D721Med (cell line): Measurements from ENCODE around the gene KIF26A.

Source experiments
- DNase-seq: peaks from one replicate; pipeline ENCODE4 v3.0.0; 2011; ENCODE audit warnings: low spot score; ENCODE audit not compliant: insufficient read length
- FAIRE-seq: peaks from 2 replicates; lab custom pipeline; 2011; peaks lifted over from hg19 to GRCh38; lab: Jason Lieb, UNC
- TF ChIP-seq, protein P1 (sequence below): IDR thresholded peaks from 2 replicates; pipeline ENCODE4 v1.5.1; 2012; ENCODE audit warnings: mild to moderate bottlenecking, control low read depth; ENCODE audit not compliant: insufficient read depth; ENCODE audit errors: missing control alignments

KIF26A gene

DNA sequence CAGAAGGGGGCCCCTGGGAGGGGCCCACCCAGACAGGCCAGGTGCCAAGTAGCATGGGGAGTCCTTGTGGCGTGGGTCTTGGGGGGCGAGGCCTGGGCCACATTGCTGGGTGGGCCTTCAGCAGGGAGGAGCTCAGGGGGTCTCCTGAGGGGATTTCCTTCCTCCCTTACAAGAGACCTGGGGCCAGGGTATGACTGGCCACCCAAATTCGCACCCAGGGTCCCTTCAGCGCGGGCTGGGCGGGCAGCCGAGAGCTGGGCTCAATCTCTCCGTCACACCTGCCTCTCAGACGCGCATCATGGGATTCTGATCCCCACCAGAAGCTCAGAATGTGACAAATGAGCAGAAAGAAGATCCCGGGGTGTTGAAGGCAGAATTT, 72.4 kb downstream of the KIF26A start:
- TF ChIP-seq, protein P1, sequence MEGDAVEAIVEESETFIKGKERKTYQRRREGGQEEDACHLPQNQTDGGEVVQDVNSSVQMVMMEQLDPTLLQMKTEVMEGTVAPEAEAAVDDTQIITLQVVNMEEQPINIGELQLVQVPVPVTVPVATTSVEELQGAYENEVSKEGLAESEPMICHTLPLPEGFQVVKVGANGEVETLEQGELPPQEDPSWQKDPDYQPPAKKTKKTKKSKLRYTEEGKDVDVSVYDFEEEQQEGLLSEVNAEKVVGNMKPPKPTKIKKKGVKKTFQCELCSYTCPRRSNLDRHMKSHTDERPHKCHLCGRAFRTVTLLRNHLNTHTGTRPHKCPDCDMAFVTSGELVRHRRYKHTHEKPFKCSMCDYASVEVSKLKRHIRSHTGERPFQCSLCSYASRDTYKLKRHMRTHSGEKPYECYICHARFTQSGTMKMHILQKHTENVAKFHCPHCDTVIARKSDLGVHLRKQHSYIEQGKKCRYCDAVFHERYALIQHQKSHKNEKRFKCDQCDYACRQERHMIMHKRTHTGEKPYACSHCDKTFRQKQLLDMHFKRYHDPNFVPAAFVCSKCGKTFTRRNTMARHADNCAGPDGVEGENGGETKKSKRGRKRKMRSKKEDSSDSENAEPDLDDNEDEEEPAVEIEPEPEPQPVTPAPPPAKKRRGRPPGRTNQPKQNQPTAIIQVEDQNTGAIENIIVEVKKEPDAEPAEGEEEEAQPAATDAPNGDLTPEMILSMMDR: no peak
- FAIRE-seq: no peak
- no peak for DNase-seq

GRCh38 chr14:104211215-104211614, 72.8 kb downstream of the KIF26A start:
- TF ChIP-seq, protein P1: no peak
- no peak for DNase-seq
- FAIRE-seq: no peak

- no peak for FAIRE-seq
- no peak for DNase-seq
- TF ChIP-seq, protein P1: no peak
Measured at GRCh38 chr14:104211741-104212140, 73.4 kb downstream of the KIF26A start.

DNA sequence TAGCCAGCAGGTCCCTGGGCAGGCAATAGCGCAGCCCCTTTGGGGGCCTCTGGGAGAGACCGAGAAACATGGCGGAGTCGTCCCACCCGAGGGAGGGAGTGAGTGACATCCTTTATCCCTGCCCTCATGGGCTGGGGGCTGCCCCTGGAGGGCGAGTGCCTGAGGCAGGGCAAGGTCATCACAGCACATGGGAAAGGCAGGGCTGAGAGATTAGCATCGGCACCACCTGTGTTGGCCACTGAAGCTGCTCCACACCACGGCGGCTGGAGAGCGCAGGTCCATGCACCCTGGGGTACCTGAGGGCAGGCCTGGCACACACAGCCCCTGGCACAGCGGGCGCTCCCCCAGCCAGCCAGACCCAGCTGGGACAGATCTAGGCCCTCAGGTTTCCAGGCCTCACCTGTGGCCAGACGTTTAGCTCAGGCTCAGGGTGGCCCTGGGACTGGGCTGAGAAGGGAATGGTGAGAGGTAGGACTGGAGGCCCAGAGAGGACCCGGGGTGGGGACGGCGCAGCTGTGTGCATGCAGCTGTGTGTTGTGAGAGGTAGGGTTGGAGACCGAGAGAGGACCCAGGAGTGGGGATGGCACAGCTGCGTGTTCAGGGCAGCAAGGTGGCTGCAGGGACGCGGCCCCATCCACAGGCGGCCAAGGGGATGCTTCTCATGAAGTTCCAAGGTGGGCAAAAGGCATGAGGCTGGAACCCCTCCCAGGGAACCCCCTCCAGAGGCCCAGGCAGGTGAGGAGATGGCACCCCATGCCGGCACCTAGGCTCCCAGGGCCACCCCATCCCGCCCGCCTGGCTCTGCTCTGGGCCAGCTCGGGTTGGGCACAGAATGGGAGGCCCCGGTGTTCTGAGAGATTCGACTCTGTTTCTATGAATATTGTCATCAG, 74.1 kb downstream of the KIF26A start:
- TF ChIP-seq, protein P1: no peak
- no peak for FAIRE-seq
- no peak for DNase-seq

DNA sequence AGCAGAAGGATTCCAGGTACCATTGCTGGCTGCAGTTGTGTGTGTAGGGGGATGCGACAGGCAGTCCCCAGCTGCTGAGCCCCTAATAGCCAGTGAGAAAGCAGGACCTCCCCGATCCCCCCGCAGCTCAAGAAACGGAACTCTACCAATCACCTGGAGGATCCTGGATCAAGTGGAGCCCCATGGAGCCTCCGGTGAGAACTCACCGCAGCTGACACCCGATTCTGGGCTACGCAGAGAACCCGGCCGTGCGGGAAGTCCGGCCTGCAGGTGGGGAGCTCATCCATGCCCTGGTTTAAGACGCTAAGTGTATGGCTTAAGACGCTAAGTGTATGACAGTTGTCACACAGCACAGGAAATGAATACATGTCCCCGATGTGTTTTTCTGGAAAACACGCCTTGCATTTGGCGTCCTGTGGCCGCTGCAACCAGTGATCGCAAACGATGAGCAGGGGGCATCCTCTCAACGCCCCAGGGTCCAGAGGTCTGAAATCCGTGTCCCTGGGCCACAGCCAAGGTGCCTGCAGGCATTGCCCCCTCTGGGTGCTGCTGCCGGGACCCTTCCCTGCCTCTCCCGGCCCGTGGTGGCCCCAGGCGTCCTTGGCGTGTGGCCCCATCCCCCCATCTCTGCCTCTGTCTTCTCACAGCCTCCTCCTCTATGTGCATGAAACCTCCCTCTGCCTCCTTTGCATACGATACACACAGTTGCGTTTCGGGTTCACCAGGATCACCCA, 75.1 kb downstream of the KIF26A start:
- no peak for FAIRE-seq
- TF ChIP-seq, protein P1: no peak
- no peak for DNase-seq

DNA sequence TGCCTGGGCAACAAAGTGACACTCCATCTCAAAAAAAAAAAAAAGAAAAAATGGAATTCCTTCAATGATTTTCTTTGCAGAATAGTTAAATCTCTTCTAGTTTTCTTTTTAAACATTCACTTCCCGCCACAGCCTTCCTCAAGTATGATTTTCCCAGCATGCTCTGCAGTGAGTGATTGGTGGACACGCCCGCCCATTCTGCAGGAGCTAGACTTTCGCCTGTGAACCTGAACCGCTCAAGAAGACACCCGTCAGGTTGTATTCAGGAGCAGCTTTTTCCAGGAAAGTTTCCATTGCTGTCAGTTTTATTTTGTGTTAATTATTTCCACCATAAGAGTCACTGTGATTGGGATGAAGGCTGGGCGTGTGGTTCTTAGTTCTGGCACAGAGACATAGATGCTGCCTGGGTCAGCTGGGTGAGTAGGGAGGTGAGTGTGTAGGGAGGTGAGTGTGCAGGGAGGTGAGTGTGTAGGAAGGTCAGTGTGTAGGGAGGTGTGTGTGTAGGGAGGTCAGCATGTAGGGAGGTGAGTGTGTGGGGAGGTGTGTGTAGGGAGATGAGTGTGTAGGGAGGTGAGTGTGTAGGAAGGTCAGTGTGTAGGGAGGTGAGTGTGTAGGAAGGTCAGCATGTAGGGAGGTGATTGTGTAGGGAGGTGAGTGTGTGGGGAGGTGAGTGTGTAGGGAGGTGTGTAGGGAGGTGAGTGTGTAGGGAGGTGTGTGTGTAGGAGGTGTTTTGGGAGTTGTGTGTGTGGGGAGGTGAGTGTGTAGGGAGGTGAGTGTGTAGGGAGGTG, 76.2 kb downstream of the KIF26A start:
- TF ChIP-seq, protein P1: no peak
- no peak for FAIRE-seq
- no peak for DNase-seq
